Sigmoid colon (tissue), 7 donors: ENCODE data around the gene NOS1. TPM values are rescaled to one million over a fixed set of nuclear protein-coding genes. Genes with fewer than 3 reads are reported as not detected.
"Not testable (repeated sequence)": the region's sequence is repeated elsewhere in the genome, so short reads cannot be mapped to it uniquely, and the experiment has no call there.

ENCODE experiments used
- DNase-seq: peaks from one replicate; pipeline ENCODE4 v3.0.0-alpha.2; 2019
- H3K27ac ChIP-seq, 4 donors: fragments of 200-600 bp; sonication (generic); one replicate each; pipeline ENCODE4 v1.5.1; 2016 to 2019; ENCODE audit warnings: mild to moderate bottlenecking in 1 of 4
- H3K27me3 ChIP-seq, 3 donors: fragments of 200-600 bp; sonication (generic); one replicate each; pipeline ENCODE4 v1.5.1; 2019; ENCODE audit warnings: mild to moderate bottlenecking in 1 of 3
- H3K36me3 ChIP-seq, 4 donors: fragments of 200-600 bp; sonication (generic); one replicate each; pipeline ENCODE4 v1.5.1; 2016 to 2019
- H3K4me1 ChIP-seq, 4 donors: fragments of 200-600 bp; sonication (generic); one replicate each; pipeline ENCODE4 v1.5.1; 2017 to 2019
- H3K4me3 ChIP-seq, 4 donors: fragments of 200-600 bp; sonication (generic); one replicate each; pipeline ENCODE4 v1.5.1; 2017 to 2019; ENCODE audit warnings: mild to moderate bottlenecking in 2 of 4, moderate library complexity in 1 of 4
- H3K9me3 ChIP-seq, 4 donors: fragments of 200-600 bp in 3 of 4; sonication (generic) in 3 of 4; one replicate each; pipeline versions ENCODE4 v1.5.1 to v1.6.1; 2013 to 2019
- CTCF ChIP-seq, 4 experiments: fragments of 450-650 bp in 3 of 4; fragments of 200-600 bp in 1 of 4; IDR thresholded peaks; one replicate each; pipeline ENCODE4 v1.5.1; 2016 to 2019; ENCODE audit warnings: antibody characterized with exemption in 4 of 4, mild to moderate bottlenecking in 3 of 4, moderate library complexity in 2 of 4
- EP300 ChIP-seq, 4 donors: sonication (generic); formaldehyde crosslinking; IDR thresholded peaks; one replicate each; pipeline ENCODE4 v1.6.1; 2017; ENCODE audit warnings: antibody characterized with exemption in 4 of 4
- POLR2A ChIP-seq, 2 donors: fragments of 450-650 bp; IDR thresholded peaks; one replicate each; pipeline ENCODE4 v1.6.1; 2016; ENCODE audit warnings: antibody characterized with exemption in 2 of 2, mild to moderate bottlenecking in 2 of 2, moderate library complexity in 2 of 2
- POLR2AphosphoS5 ChIP-seq, 4 donors: sonication (generic); formaldehyde crosslinking; IDR thresholded peaks; one replicate each; pipeline ENCODE4 v1.6.1; 2017; ENCODE audit warnings: antibody characterized with exemption in 4 of 4
- WGBS, 2 donors: extraction: QIAGEN DNeasy Blood & Tissue Kit; methylation state at CpG; one replicate each; pipeline ENCODE4 v1.1.7; 2013; 5-methylcytosine and 5-hydroxymethylcytosine counted together
- intact Hi-C: fragments of 100-400 bp; cut with DNase I; formaldehyde crosslinking; loops from one replicate; pipeline ENCODE4 v1.15.1; 2023
- polyA plus RNA-seq, 3 donors: library from polyadenylated mRNA; stranded (reverse); fragments of 200-250 nt; gene quantifications; one replicate each; pipeline ENCODE4 v1.2.3, GENCODE V29; 2013
- total RNA-seq, 4 donors: library from RNA; depleted of rRNA; stranded (reverse); fragments of >200 nt; gene quantifications; one replicate each; pipeline ENCODE4 v1.1.0, GENCODE V29; 2016
- donor health status: healthy with polysubstance abuse.
- donor health status: Bipolar disorder and iron deficiency.
- donor health status: healthy.

The NOS1 gene
- total and polyA plus RNA-seq, 7 donors, result 1.6 to 14.7 (median 10.3) TPM; not detected in 2

- H3K27me3 ChIP-seq, result peaks cover 0 to 14% (median 0%) of the 10 kb centered on the region in 3 donors
- no peaks in the 10 kb centered on the region for H3K4me1 ChIP-seq
- no peak for DNase-seq
- H3K4me3 ChIP-seq, result no peak overlapping the region
- H3K27ac ChIP-seq, result no peak overlapping the region
- 78 to 84% methylated on average over 10 of the region's 10 CpGs for WGBS, 2 donors
- no peak for TF ChIP-seq POLR2A (IDR thresholded peaks at IDR 0.05)
- no peak for TF ChIP-seq POLR2AphosphoS5 (IDR thresholded peaks at IDR 0.05)
- no peak for TF ChIP-seq CTCF (IDR thresholded peaks at IDR 0.05)
- TF ChIP-seq EP300 (IDR thresholded peaks at IDR 0.05), result no peak
- intact Hi-C loops, result no loop called here
- H3K9me3 ChIP-seq, result no peaks in the 10 kb centered on the region
- no peaks in the 10 kb centered on the region for H3K36me3 ChIP-seq
Measured at GRCh38 chr12:117226505-117226904, 134.9 kb downstream of the NOS1 start.

GRCh38 chr12:117225179-117225578 lies 136.2 kb downstream of the NOS1 start:
- H3K27me3 ChIP-seq, result peaks cover 0 to 22% (median 0%) of the 10 kb centered on the region in 3 donors
- intact Hi-C loops, result no loop called here

GRCh38 chr12:117220947-117221346 lies 140.5 kb downstream of the NOS1 start:
- WGBS, 2 donors, result 68 to 81% methylated on average over 5 of the region's 5 CpGs
- H3K4me3 ChIP-seq, DNase-seq, H3K27ac ChIP-seq, H3K9me3 ChIP-seq, H3K36me3 ChIP-seq, H3K4me1 ChIP-seq, intact Hi-C loops: not testable (repeated sequence)
- H3K27me3 ChIP-seq, result peaks cover 0 to 20% (median 5%) of the 10 kb centered on the region in 3 donors

More at GRCh38 chr12:117225179-117225578, 136.2 kb downstream of the NOS1 start:
- no peaks in the 10 kb centered on the region for H3K4me1 ChIP-seq
- H3K4me3 ChIP-seq, result no peak overlapping the region
- H3K27ac ChIP-seq, result no peak overlapping the region
- DNase-seq, result no peak
- TF ChIP-seq CTCF (IDR thresholded peaks at IDR 0.05) (no peak), EP300 (IDR thresholded peaks at IDR 0.05) (no peak), POLR2AphosphoS5 (IDR thresholded peaks at IDR 0.05) (no peak), POLR2A (IDR thresholded peaks at IDR 0.05) (no peak)
- 88 to 92% methylated on average over 6 of the region's 6 CpGs for WGBS, 2 donors
- H3K9me3 ChIP-seq, result no peaks in the 10 kb centered on the region
- H3K36me3 ChIP-seq, result no peaks in the 10 kb centered on the region

GRCh38 chr12:117218149-117218548 lies 143.3 kb downstream of the NOS1 start:
- no peaks in the 10 kb centered on the region for H3K4me1 ChIP-seq
- intact Hi-C loops, result loop anchor here (10.0 kb wide), 1 partner anchor 367 kb away; no protein-coding TSS in a partner anchor
- DNase-seq, result no peak
- H3K4me3 ChIP-seq, result no peak overlapping the region
- TF ChIP-seq POLR2A (IDR thresholded peaks at IDR 0.05), result no peak
- TF ChIP-seq EP300 (IDR thresholded peaks at IDR 0.05), result no peak
- TF ChIP-seq POLR2AphosphoS5 (IDR thresholded peaks at IDR 0.05), result no peak
- no peak for TF ChIP-seq CTCF (IDR thresholded peaks at IDR 0.05)
- WGBS, 2 donors, result 75 to 80% methylated on average over 7 of the region's 7 CpGs
- no peaks in the 10 kb centered on the region for H3K36me3 ChIP-seq
- H3K27ac ChIP-seq, result no peak overlapping the region
- no peaks in the 10 kb centered on the region for H3K9me3 ChIP-seq
- H3K27me3 ChIP-seq, result peaks cover 0 to 20% (median 5%) of the 10 kb centered on the region in 3 donors

GRCh38 chr12:117216686-117217085 lies 144.7 kb downstream of the NOS1 start:
- Histone ChIP-seq H3K27me3 (peaks cover 0 to 20% (median 5%) of the 10 kb centered on the region in 3 donors), H3K9me3 (no peaks in the 10 kb centered on the region), H3K27ac (no peak overlapping the region), H3K4me1 (no peaks in the 10 kb centered on the region), H3K4me3 (no peak overlapping the region), H3K36me3 (no peaks in the 10 kb centered on the region)
- TF ChIP-seq EP300 (IDR thresholded peaks at IDR 0.05), result no peak
- TF ChIP-seq POLR2A (IDR thresholded peaks at IDR 0.05), result no peak
- no peak for TF ChIP-seq CTCF (IDR thresholded peaks at IDR 0.05)
- no peak for TF ChIP-seq POLR2AphosphoS5 (IDR thresholded peaks at IDR 0.05)
- 73 to 78% methylated on average over 5 of the region's 5 CpGs for WGBS, 2 donors
- DNase-seq, result no peak
- intact Hi-C loops, result loop anchor here (10.0 kb wide), 1 partner anchor 368 kb away; no protein-coding TSS in a partner anchor
